HEK293 (cell line): ENCODE results near the gene NOL4L.

ENCODE experiments used
- CTCF ChIA-PET: fragments of 350-600 bp; formaldehyde crosslinking; extraction: SDS; loops from one replicate; lab custom pipeline; 2021; ENCODE audit warnings: antibody characterized with exemption; lab: Yijun Ruan, JAX
- POLR2A ChIA-PET: fragments of 300-600 bp; formaldehyde crosslinking; extraction: SDS; loops from one replicate; lab custom pipeline; 2020; ENCODE audit warnings: antibody characterized with exemption, inconsistent platforms; lab: Yijun Ruan, JAX
- H3K27ac ChIP-seq: fragments of 200-500 bp; sonication (Bioruptor generic); 2 replicates; pipeline ENCODE4 v1.5.1; 2014; ENCODE audit warnings: low read depth, low read length, control low read depth, inconsistent platforms; ENCODE audit errors: extremely low read depth
- H3K36me3 ChIP-seq, 2 experiments: fragments of 200-500 bp in 1 of 2; sonication (Bioruptor generic) in 1 of 2; 1 replicate in 1 of 2; 2 replicates in 1 of 2; pipeline ENCODE4 v1.5.1; 2014 to 2017; ENCODE audit warnings: inconsistent platforms in 2 of 2, low read length in 2 of 2; ENCODE audit not compliant: control insufficient read depth in 2 of 2, insufficient read depth in 1 of 2
- H3K4me1 ChIP-seq: fragments of 200-500 bp; sonication (Bioruptor generic); 2 replicates; pipeline ENCODE4 v1.5.1; 2014; ENCODE audit warnings: mild to moderate bottlenecking, low read length, inconsistent platforms; ENCODE audit not compliant: control insufficient read depth, insufficient read depth
- H3K4me3 ChIP-seq: 2 replicates; pipeline ENCODE4 v1.5.1; 2011; ENCODE audit warnings: low read depth, mild to moderate bottlenecking, control low read depth, low read length, moderate library complexity
- H3K9me3 ChIP-seq: fragments of 200-500 bp; sonication (Bioruptor generic); 2 replicates; pipeline ENCODE4 v1.5.1; 2014; ENCODE audit warnings: low read depth, low read length, inconsistent platforms; ENCODE audit not compliant: control insufficient read depth, insufficient read depth
- GFI1B ChIP-seq: fragments of 450-650 bp; formaldehyde crosslinking; IDR thresholded peaks from 2 replicates; pipeline ENCODE4 v1.5.1; 2016; ENCODE audit warnings: missing biosample characterization, missing genetic modification characterization
- KLF9 ChIP-seq: fragments of 450-650 bp; formaldehyde crosslinking; IDR thresholded peaks from 2 replicates; pipeline ENCODE4 v1.5.1; 2016; ENCODE audit warnings: missing biosample characterization, missing genetic modification characterization, low read depth
- MYNN ChIP-seq: fragments of 450-650 bp; formaldehyde crosslinking; IDR thresholded peaks from 2 replicates; pipeline ENCODE4 v1.5.1; 2016; ENCODE audit warnings: missing biosample characterization, missing genetic modification characterization, borderline replicate concordance
- ZBTB17 ChIP-seq: fragments of 450-650 bp; formaldehyde crosslinking; IDR thresholded peaks from 2 replicates; pipeline ENCODE4 v1.5.1; 2016; ENCODE audit warnings: missing biosample characterization, missing genetic modification characterization
- ZBTB6 ChIP-seq: fragments of 450-650 bp; formaldehyde crosslinking; IDR thresholded peaks from 2 replicates; pipeline ENCODE4 v1.5.1; 2017; ENCODE audit warnings: missing biosample characterization, missing genetic modification characterization
- ZNF10 ChIP-seq: fragments of 450-650 bp; formaldehyde crosslinking; IDR thresholded peaks from 2 replicates; pipeline ENCODE4 v1.5.1; 2017; ENCODE audit warnings: missing biosample characterization, missing genetic modification characterization
- ZNF148 ChIP-seq: fragments of 450-650 bp; formaldehyde crosslinking; IDR thresholded peaks from 2 replicates; pipeline ENCODE4 v1.5.0; 2017; ENCODE audit warnings: missing biosample characterization, missing genetic modification characterization, borderline replicate concordance
- ZNF155 ChIP-seq: fragments of 450-650 bp; formaldehyde crosslinking; IDR thresholded peaks from 2 replicates; pipeline ENCODE4 v1.5.1; 2016; ENCODE audit warnings: missing biosample characterization, missing genetic modification characterization
- ZNF223 ChIP-seq: fragments of 450-650 bp; formaldehyde crosslinking; IDR thresholded peaks from 2 replicates; pipeline ENCODE4 v1.5.1; 2016; ENCODE audit warnings: missing biosample characterization, missing genetic modification characterization
- ZNF311 ChIP-seq: fragments of 450-650 bp; formaldehyde crosslinking; IDR thresholded peaks from 2 replicates; pipeline ENCODE4 v1.5.1; 2017; ENCODE audit warnings: missing biosample characterization, missing genetic modification characterization, borderline replicate concordance
- ZNF366 ChIP-seq: fragments of 450-650 bp; formaldehyde crosslinking; conservative IDR thresholded peaks from 2 replicates; pipeline ENCODE4 v1.5.1; 2016; ENCODE audit warnings: missing biosample characterization, missing genetic modification characterization
- ZNF416 ChIP-seq: fragments of 450-650 bp; formaldehyde crosslinking; IDR thresholded peaks from 2 replicates; pipeline ENCODE4 v1.5.1; 2016; ENCODE audit warnings: missing biosample characterization, missing genetic modification characterization
- ZNF501 ChIP-seq: fragments of 450-650 bp; formaldehyde crosslinking; IDR thresholded peaks from 2 replicates; pipeline ENCODE4 v1.5.1; 2016; ENCODE audit warnings: missing biosample characterization, missing genetic modification characterization
- ZNF549 ChIP-seq: fragments of 450-650 bp; IDR thresholded peaks from 2 replicates; pipeline ENCODE4 v1.5.1; 2018; ENCODE audit warnings: missing biosample characterization, missing genetic modification characterization, mild to moderate bottlenecking, inconsistent platforms, moderate library complexity
- ZNF621 ChIP-seq: fragments of 450-650 bp; formaldehyde crosslinking; IDR thresholded peaks from 2 replicates; pipeline ENCODE4 v1.5.1; 2017; ENCODE audit warnings: missing biosample characterization, missing genetic modification characterization
- ZNF623 ChIP-seq: fragments of 450-650 bp; formaldehyde crosslinking; IDR thresholded peaks from 2 replicates; pipeline ENCODE4 v1.5.1; 2016; ENCODE audit warnings: missing biosample characterization, missing genetic modification characterization
- ZNF747 ChIP-seq: fragments of 450-650 bp; formaldehyde crosslinking; IDR thresholded peaks from 2 replicates; pipeline ENCODE4 v1.5.1; 2016; ENCODE audit warnings: missing biosample characterization, missing genetic modification characterization
- ZNF76 ChIP-seq: fragments of 450-650 bp; formaldehyde crosslinking; IDR thresholded peaks from 2 replicates; pipeline ENCODE4; 2016; ENCODE audit warnings: low read depth, missing biosample characterization, missing genetic modification characterization, borderline replicate concordance
- ZNF776 ChIP-seq: fragments of 450-650 bp; formaldehyde crosslinking; IDR thresholded peaks from 2 replicates; pipeline ENCODE4 v1.5.0; 2017; ENCODE audit warnings: missing biosample characterization, missing genetic modification characterization, borderline replicate concordance
- ZSCAN16 ChIP-seq: fragments of 450-650 bp; formaldehyde crosslinking; IDR thresholded peaks from 2 replicates; pipeline ENCODE4 v1.5.1; 2016; ENCODE audit warnings: missing biosample characterization, missing genetic modification characterization

NOL4L gene

GRCh38 chr20:32450484-32451061 is 134.6 kb downstream of the NOL4L start:
- Histone ChIP-seq H3K4me1 (no peaks in the 10 kb centered on the region), H3K9me3 (no peaks in the 10 kb centered on the region), H3K27ac (no peak overlapping the region), H3K36me3 (peaks cover 0 to 65% of the 10 kb centered on the region in 2 experiments; a peak in 1 of 3 replicates), H3K4me3 (no peak overlapping the region)
- TF ChIP-seq ZNF366 (tag by site-specific recombination) (no peak), ZNF621 (tag by site-specific recombination) (no peak), ZNF549 (tag by site-specific recombination) (no peak), ZNF501 (no peak)
- POLR2A ChIA-PET, result no interaction called here
- CTCF ChIA-PET, result interaction anchor here (1.1 kb wide), 1 partner anchor 26 kb away, joined by 3 read pairs; no protein-coding TSS in a partner anchor

GRCh38 chr20:32449890-32450401 is 135.2 kb downstream of the NOL4L start:
- CTCF ChIA-PET, result interaction anchor here (0.9 kb wide), 1 partner anchor 203 kb away, joined by 4 read pairs; no protein-coding TSS in a partner anchor
- H3K4me3 ChIP-seq, result no peak overlapping the region
- peaks cover 0 to 67% of the 10 kb centered on the region in 2 experiments; a peak in 1 of 3 replicates for H3K36me3 ChIP-seq
- TF ChIP-seq ZBTB6 (tag by site-specific recombination) (no peak), ZNF10 (0 out of 2 replicates have a peak, but pooled peaks have one; percentile 26), ZBTB17 (peak; percentile 53)
- no peak overlapping the region for H3K27ac ChIP-seq
- no peaks in the 10 kb centered on the region for H3K4me1 ChIP-seq
- no peaks in the 10 kb centered on the region for H3K9me3 ChIP-seq
- POLR2A ChIA-PET, result interaction anchor here (0.5 kb wide), 1 partner anchor 13 kb away, joined by 4 read pairs; no protein-coding TSS in a partner anchor

GRCh38 chr20:32449057-32449889 is 135.9 kb downstream of the NOL4L start:
- H3K27ac ChIP-seq, result no peak overlapping the region
- H3K9me3 ChIP-seq, result no peaks in the 10 kb centered on the region
- peaks cover 0 to 73% of the 10 kb centered on the region in 2 experiments; a peak in 1 of 3 replicates for H3K36me3 ChIP-seq
- H3K4me1 ChIP-seq, result no peaks in the 10 kb centered on the region
- CTCF ChIA-PET, result interaction anchor here (0.9 kb wide), 2 partner anchors 203 to 291 kb away, joined by 3 to 4 read pairs; no protein-coding TSS in a partner anchor
- TF ChIP-seq GFI1B (tag by site-specific recombination), result no peak
- no peak for TF ChIP-seq KLF9 (tag by site-specific recombination)
- TF ChIP-seq ZNF776 (tag by site-specific recombination), result no peak
- TF ChIP-seq ZNF148 (tag by site-specific recombination), result no peak
- TF ChIP-seq ZNF223 (tag by site-specific recombination), result no peak
- no peak for TF ChIP-seq ZNF416 (tag by site-specific recombination)
- TF ChIP-seq ZNF623 (tag by site-specific recombination), result no peak
- no peak for TF ChIP-seq ZNF747 (tag by site-specific recombination)
- TF ChIP-seq MYNN (tag by site-specific recombination), result no peak
- TF ChIP-seq ZNF76 (tag by site-specific recombination), result no peak
- TF ChIP-seq ZNF155, result no peak
- no peak for TF ChIP-seq ZSCAN16 (tag by site-specific recombination)
- TF ChIP-seq ZNF311 (tag by site-specific recombination), result no peak
- TF ChIP-seq, all 188 proteins: peak for 0
- no peak overlapping the region for H3K4me3 ChIP-seq
- POLR2A ChIA-PET, result interaction anchor here (0.5 kb wide), 1 partner anchor 12 kb away, joined by 4 read pairs; no protein-coding TSS in a partner anchor
